B cell (primary cell): ENCODE data around the gene PPP1R15A.
"Not testable (repeated sequence)": the region's sequence is repeated elsewhere in the genome, so short reads cannot be mapped to it uniquely, and the experiment has no call there.

ENCODE experiments used
- CTCF ChIP-seq: fragments of 200-600 bp; IDR thresholded peaks from one replicate; pipeline ENCODE4 v1.8.0; 2022; ENCODE audit warnings: antibody characterized with exemption, mild to moderate bottlenecking
- EZH2 ChIP-seq: IDR thresholded peaks from 2 replicates; pipeline ENCODE4 v1.6.1; 2012; ENCODE audit warnings: borderline replicate concordance, low read depth, mild to moderate bottlenecking, moderate library complexity, low read length; ENCODE audit not compliant: insufficient read depth, poor library complexity, severe bottlenecking

GRCh38 chr19:48846659-48847058 is 25.6 kb upstream of the PPP1R15A start:
- TF ChIP-seq EZH2, CTCF: not testable (repeated sequence)
